NCI-H187 (cell line): ENCODE results near the gene IMP4.

Experiments used
- DNase-seq, 2 experiments: peaks; one replicate each; lab custom pipeline; 2025; lab: John Stamatoyannopoulos, UW

Gene IMP4

GRCh38 chr2:130336877-130337734, 5.6 kb upstream of the IMP4 start:
- DNase-seq: peak in 1 of 2 experiments; percentile 52

- no peak for DNase-seq
These were observed 4.9 kb upstream of the IMP4 start for GRCh38 chr2:130337735-130338325.

- DNase-seq: no peak
These were observed 3.8 kb upstream of the IMP4 start for GRCh38 chr2:130338793-130339345.

GRCh38 chr2:130339885-130340745, 2.6 kb upstream of the IMP4 start:
- DNase-seq: no peak

- no peak for DNase-seq
These were observed 1.1 kb upstream of the IMP4 start for GRCh38 chr2:130341562-130342019.

GRCh38 chr2:130342020-130342532, 621 bp upstream of the IMP4 start:
- DNase-seq: peak; percentile 67 to 94

- no peak for DNase-seq
These were observed 1.9 kb downstream of the IMP4 start for GRCh38 chr2:130344578-130344977.

- DNase-seq: no peak
These were observed 2.4 kb downstream of the IMP4 start for GRCh38 chr2:130345091-130345490.

GRCh38 chr2:130345611-130346010, 2.9 kb downstream of the IMP4 start:
- DNase-seq: no peak

- DNase-seq: no peak
These were observed 3.5 kb downstream of the IMP4 start for GRCh38 chr2:130346041-130346740.

- no peak for DNase-seq
These were observed 4.0 kb downstream of the IMP4 start for GRCh38 chr2:130346741-130347066.

GRCh38 chr2:130347220-130347925, 4.7 kb downstream of the IMP4 start:
- DNase-seq: no peak

GRCh38 chr2:130349174-130349573, 6.5 kb downstream of the IMP4 start:
- no peak for DNase-seq

- DNase-seq: no peak
These were observed 9.0 kb downstream of the IMP4 start for GRCh38 chr2:130351711-130352110.

GRCh38 chr2:130352237-130352636, 9.5 kb downstream of the IMP4 start:
- no peak for DNase-seq

- DNase-seq: no peak
These were observed 10.8 kb downstream of the IMP4 start for GRCh38 chr2:130353291-130354138.

- DNase-seq: no peak
These were observed 11.4 kb downstream of the IMP4 start for GRCh38 chr2:130354139-130354428.

- no peak for DNase-seq
These were observed 12.5 kb downstream of the IMP4 start for GRCh38 chr2:130355172-130355577.

GRCh38 chr2:130355578-130356431, 13.1 kb downstream of the IMP4 start, which contains the start of gene PTPN18:
PTPN18 (plus strand) TSS chr2:130356056; CDS start chr2:130356108, 52 bp downstream.
- peak; percentile 3 to 49 for DNase-seq
